ENCODE measurements around the gene TCERG1L. TPM values are rescaled to one million over a fixed set of nuclear protein-coding genes. Genes with fewer than 3 reads are reported as not detected.

The TCERG1L gene
- total RNA-seq, 1 donor from 2014 or later: 2.7 TPM

- TF ChIP-seq, protein P1, sequence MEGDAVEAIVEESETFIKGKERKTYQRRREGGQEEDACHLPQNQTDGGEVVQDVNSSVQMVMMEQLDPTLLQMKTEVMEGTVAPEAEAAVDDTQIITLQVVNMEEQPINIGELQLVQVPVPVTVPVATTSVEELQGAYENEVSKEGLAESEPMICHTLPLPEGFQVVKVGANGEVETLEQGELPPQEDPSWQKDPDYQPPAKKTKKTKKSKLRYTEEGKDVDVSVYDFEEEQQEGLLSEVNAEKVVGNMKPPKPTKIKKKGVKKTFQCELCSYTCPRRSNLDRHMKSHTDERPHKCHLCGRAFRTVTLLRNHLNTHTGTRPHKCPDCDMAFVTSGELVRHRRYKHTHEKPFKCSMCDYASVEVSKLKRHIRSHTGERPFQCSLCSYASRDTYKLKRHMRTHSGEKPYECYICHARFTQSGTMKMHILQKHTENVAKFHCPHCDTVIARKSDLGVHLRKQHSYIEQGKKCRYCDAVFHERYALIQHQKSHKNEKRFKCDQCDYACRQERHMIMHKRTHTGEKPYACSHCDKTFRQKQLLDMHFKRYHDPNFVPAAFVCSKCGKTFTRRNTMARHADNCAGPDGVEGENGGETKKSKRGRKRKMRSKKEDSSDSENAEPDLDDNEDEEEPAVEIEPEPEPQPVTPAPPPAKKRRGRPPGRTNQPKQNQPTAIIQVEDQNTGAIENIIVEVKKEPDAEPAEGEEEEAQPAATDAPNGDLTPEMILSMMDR (conservative IDR thresholded peaks at IDR 0.05): no peak
- no peak for DNase-seq (ENCODE audit: extremely low spot score, unreplicated experiment)
- Mint-ChIP-seq H3K27me3 (no peaks in the 10 kb centered on the region), H3K9me3 (peaks cover 5% of the 10 kb centered on the region), H3K4me3 (no peak overlapping the region), H3K36me3 (no peaks in the 10 kb centered on the region), H3K27ac (no peak overlapping the region), H3K4me1 (ENCODE audit: unreplicated experiment) (peaks cover 6% of the 10 kb centered on the region)
These were observed 80.1 kb downstream of the TCERG1L start for GRCh38 chr10:131231323-131231964.

GRCh38 chr10:131230641-131231322 lies 80.7 kb downstream of the TCERG1L start:
- no peaks in the 10 kb centered on the region for H3K27me3 Mint-ChIP-seq
- H3K36me3 Mint-ChIP-seq: no peaks in the 10 kb centered on the region
- no peak for DNase-seq (ENCODE audit: extremely low spot score, unreplicated experiment)
- peaks cover 5% of the 10 kb centered on the region for H3K9me3 Mint-ChIP-seq
- TF ChIP-seq, protein P1 (conservative IDR thresholded peaks at IDR 0.05): no peak
- no peak overlapping the region for H3K4me3 Mint-ChIP-seq
- no peak overlapping the region for H3K27ac Mint-ChIP-seq
- peaks cover 6% of the 10 kb centered on the region for H3K4me1 Mint-ChIP-seq (ENCODE audit: unreplicated experiment)

DNA sequence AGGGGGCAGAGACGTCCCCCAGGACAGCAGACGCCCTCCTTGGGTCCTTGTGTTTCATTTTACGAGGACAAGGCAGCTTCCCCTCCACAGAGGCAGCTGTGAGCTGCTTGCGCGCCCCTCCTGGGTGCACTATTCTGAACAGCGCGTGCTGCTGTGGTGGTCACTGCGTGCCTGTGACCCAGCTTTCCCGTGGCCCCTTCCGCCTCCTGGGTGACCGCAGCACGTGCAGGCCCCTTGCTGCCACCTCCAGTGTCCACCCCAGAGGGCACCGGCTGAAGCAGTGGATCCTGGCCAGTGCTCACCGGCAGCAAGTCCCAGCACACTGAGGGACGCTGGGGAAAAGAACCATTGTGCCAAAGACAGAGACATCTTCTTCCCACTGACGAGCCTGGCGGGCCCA lies 81.4 kb downstream of the TCERG1L start:
- DNase-seq (ENCODE audit: extremely low spot score, unreplicated experiment): no peak
- Mint-ChIP-seq H3K27ac (no peak overlapping the region), H3K4me1 (ENCODE audit: unreplicated experiment) (peaks cover 6% of the 10 kb centered on the region), H3K9me3 (peaks cover 5% of the 10 kb centered on the region), H3K4me3 (no peak overlapping the region), H3K27me3 (no peaks in the 10 kb centered on the region), H3K36me3 (no peaks in the 10 kb centered on the region)
- TF ChIP-seq, protein P1 (conservative IDR thresholded peaks at IDR 0.05): no peak

- no peaks in the 10 kb centered on the region for H3K9me3 Mint-ChIP-seq
- DNase-seq (ENCODE audit: extremely low spot score, unreplicated experiment): no peak
- TF ChIP-seq, protein P1 (conservative IDR thresholded peaks at IDR 0.05): no peak
- no peaks in the 10 kb centered on the region for H3K36me3 Mint-ChIP-seq
- no peak overlapping the region for H3K27ac Mint-ChIP-seq
- no peaks in the 10 kb centered on the region for H3K27me3 Mint-ChIP-seq
- H3K4me3 Mint-ChIP-seq: no peak overlapping the region
- no peaks in the 10 kb centered on the region for H3K4me1 Mint-ChIP-seq (ENCODE audit: unreplicated experiment)
These were observed 84.3 kb downstream of the TCERG1L start for GRCh38 chr10:131227163-131227740.

DNA sequence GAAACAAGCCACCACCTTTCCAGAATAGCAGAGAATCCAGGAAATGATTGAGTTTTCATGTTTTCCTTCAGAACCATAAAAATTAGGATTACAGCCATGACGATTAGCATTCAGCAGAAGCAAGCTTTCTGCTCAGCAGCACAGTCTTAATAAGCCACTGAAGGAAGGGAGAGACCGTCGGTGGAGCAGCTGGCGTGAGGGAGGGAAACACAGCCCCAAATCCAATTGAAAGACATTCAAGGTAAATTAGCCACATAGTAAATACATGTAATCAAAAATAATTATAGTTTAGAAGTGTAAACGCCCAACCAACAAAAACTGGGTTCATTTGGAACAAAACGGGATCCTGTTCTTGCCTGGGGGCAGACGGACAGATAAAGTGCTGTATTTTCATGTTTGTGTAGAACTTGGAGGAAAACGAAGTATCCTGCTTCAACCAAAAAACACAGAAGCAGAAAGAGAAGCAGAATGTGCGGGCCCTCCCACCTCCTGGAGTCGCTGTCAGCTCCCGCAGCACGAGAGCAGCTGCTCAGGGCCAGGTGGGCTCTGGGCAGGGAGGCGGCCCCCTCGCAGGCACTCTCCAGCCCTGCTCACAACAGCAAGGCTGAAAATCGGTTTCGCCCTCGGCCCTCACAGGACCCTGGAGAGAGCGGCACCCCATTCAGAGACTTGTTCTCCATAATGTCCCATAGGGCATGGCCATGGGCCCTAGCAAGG lies 84.9 kb downstream of the TCERG1L start:
- Mint-ChIP-seq H3K9me3 (peaks cover 3% of the 10 kb centered on the region), H3K36me3 (no peaks in the 10 kb centered on the region), H3K4me1 (ENCODE audit: unreplicated experiment) (peaks cover 4% of the 10 kb centered on the region), H3K27ac (no peak overlapping the region), H3K4me3 (no peak overlapping the region), H3K27me3 (no peaks in the 10 kb centered on the region)
- DNase-seq (ENCODE audit: extremely low spot score, unreplicated experiment): no peak
- TF ChIP-seq, protein P1 (conservative IDR thresholded peaks at IDR 0.05): no peak

All from type B pancreatic cell (in vitro differentiated cells).